HG03025 (cell line): ENCODE results near the gene GLIPR1L2.
A peak's percentile ranks its signal among the peaks of the same experiment; 100 is the strongest.

Experiments
- ATAC-seq: cut with Tn5 transposase; IDR thresholded peaks from one replicate; pipeline ENCODE4 v1.9.1; 2021; ENCODE audit warnings: mild to moderate bottlenecking, moderate library complexity; ENCODE audit not compliant: unreplicated experiment, low FRiP score

Gene GLIPR1L2

DNA sequence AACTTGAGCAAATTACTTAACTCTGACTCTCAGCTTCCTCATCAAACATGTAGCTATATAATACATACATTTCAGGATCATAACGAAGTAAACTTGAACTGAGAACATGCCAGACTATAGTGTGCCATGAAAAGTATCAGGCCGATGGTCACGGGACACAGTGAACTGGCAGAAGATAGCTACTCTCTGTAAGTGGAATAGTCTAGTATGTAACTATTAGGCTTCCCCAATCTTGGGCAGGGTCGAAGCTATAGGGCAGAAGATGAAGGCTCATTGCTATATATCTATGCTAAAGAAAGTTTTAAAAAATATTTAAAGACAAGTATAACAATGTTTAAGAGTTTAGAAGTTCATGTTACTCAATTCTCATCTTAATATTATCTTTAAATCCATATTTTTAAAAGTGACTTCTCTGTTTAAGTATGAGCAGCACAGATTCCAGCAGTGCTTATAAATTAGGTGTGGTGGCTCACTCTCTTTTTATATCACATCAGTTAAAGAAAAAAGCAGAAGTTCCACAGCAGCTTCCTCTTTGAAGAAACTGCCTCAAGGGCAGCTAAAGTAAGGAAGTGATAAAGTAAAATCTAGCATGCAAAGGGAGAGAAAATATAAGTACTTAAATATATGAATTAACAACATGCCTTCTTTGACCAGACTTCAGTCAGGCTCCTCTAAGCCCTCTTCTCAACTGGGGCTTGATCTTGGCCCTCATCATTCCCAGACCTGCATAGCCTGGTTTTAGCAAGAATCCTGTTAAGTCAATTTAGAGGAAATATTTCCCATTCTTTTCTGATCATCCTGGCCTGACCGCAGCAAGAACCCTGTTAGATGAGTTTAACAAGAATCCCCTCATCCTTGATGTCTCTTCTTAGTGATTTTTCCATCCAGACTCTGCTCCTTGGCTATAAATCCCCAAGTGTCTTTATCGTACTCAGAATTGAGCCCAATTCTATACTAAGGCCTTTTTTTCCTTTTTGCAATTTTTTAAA, 81.3 kb downstream of the GLIPR1L2 start:
- ATAC-seq: peak; percentile 78

DNA sequence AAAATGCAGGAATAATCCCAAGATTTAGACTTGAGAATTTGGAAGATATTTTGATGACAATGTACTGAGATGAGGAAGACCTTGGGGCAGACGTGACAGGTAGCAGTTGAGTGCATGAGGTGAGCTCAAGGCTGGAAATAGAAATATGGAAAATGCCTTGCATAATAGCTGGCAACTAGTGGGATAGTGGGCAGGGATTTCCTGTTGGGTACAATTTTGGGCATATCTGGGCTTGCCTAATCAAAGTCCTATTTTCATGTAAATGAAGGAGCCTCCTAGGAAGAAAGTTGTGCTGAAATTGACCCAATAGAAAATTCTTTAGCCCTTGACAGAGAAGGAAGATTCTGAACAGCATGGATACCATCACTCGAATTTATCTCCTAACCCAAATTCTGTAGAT, 83.2 kb downstream of the GLIPR1L2 start:
- ATAC-seq: no peak

DNA sequence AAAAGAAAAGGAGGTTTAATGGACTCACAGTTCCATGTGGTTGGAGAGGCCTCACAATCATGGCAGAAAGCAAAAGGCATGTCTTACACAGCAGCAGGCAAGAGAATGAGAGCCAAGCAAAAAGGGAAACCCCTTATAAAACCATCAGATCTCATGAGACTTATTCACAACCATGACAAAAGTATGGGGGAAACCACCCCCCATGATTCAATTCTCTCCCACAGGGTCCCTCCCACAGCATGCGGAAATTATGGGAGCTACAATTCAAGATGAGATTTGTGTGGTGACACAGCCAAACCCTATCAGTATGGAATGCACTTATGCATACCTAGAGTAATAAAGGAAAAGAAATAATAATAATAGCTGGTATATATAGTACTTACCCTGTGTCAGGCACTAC, 85.2 kb downstream of the GLIPR1L2 start:
- ATAC-seq: no peak

DNA sequence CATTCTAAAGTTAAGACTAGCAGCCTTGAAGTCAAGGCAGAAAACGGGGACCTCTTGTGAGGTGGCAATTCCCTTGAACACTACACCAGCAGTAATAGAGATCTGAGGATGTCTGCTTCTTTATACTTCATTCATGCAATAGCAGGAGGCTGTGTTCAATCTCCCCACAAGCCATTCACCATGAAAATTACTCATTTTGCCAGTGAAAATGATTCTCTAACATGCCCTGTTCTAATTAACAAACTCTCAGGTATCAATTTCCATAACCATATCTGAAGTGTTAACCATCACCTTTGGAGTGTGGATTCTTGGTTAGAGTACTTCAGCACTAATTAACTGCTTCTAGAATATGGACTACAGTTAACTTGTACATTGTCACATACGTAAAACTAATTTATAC, 86.2 kb downstream of the GLIPR1L2 start:
- ATAC-seq: no peak

DNA sequence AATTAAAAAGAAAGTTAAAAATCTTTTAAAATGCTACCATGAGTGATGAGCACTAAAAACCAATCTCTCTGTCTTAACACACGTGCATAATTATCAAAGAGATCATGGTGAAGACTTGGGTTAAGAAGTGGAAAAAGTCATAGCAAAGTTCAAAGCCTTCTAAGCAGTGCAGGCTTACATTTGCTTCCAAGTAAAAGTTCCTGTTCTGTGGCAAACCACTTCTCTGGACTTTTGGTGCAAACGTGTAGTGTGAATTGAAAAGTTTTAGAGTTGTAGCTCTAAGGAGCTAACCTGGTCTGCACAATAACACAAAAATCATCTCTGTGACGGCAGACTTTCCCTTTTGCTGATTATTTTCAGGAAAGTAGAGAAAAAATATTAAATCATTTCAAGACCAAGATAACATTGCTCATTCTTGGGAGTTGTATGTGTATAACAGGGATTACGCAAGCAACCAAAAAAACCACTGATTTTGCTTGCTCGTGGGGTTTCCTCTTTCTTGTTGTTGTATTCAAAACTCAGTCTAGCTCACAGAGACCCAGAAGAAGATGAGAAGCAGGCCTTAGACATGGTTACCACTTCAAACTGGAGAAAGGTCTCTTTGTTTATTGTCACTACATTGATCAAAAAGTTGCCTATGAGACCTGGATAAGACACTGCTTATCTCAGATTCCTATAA, 87.4 kb downstream of the GLIPR1L2 start:
- no peak for ATAC-seq

DNA sequence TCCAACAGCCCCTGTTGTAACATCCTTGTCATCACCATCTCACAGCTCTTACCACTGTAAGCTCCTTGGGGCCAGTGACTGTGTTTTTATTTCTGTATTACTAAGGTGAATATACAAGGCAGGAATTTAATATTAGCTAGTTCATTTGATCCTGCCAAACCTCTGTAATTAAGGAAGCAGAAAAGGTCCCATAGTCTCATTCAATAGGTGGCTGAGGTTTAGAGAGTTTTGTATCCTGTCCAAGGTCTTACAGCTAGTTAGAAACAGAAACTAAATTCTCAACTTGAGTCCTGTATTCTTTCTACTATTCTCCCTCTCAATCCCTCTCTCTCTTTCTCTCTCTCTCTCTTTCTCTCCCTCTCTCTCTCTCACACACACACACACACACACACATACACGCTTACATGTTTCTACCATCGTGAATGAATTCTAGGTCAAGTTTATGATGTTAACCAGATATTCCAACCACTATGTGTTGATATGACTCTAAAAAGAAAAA, 89.1 kb downstream of the GLIPR1L2 start:
- ATAC-seq: peak; percentile 35

DNA sequence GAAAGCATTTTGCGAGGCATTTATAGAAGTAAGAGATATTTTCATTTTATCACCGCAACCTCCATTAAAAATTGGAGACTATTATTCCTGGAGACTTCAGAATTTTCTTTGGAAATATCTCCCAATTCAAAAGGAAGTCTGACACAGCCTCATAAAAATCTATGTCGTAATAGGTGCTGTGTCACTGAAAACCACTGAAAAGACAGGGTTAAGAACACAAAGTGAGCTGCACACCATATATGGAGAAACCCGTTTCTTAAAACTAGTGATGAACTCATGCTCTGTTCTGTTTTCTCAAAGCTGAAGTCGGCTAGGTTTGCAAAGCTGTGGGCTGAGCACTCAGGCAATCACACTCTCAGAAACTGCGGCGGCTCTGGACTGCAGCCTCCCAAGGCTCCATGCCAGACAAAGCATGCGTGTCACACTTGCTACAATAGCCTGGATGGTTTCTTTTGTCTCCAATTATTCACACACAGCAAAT, 89.6 kb downstream of the GLIPR1L2 start, which contains the start of gene GLIPR1:
TSS of gene GLIPR1 (plus strand) at position 287 of the 481 bp plus-strand sequence. CDS start at position 413, 126 bp downstream.
- ATAC-seq: peak; percentile 96

DNA sequence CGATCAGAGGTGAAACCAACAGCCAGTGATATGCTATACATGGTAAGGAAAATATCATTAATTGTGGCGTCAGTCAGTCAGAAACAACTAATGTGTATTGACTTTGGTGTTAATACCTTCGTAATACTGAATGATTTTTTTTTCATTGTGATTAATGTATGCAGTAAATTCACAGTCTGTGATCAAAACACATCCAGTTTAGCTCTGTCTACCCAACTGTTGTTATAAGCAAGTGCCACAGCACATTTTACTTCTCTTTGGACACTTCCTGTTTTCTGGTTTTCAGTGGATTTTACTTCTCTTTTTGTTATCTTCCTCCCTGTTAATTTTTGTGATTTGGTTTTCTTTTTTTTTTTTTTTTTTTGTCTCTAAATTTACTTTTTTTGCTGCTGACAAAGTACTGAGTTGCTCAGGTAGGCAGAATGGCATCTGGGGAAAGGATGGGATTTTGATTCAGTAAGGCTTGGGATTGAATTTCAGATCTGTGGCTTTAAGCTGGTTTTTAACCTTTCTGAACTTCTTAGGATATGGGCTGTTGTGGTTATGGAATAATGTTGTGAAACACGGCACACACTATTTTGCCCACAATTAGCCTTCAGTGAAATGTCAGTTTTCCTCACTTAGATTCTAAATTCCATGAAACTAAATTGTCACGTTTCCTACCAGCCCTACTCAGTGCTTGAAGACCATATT, 90.3 kb downstream of the GLIPR1L2 start:
- ATAC-seq: peak; percentile 26

DNA sequence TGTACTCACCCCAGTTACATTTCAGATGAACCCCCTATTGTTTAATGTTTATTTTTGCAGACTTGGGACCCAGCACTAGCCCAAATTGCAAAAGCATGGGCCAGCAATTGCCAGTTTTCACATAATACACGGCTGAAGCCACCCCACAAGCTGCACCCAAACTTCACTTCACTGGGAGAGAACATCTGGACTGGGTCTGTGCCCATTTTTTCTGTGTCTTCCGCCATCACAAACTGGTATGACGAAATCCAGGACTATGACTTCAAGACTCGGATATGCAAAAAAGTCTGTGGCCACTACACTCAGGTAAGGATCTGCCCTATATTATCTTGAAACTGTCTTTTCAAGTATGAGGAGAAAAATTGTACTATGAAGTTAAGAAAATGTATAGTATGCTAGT, 90.9 kb downstream of the GLIPR1L2 start:
- no peak for ATAC-seq
